A549 (cell line): Measurements from ENCODE around the gene ATL3.

ENCODE experiments used
- CEBPB ChIP-seq, 2 experiments: fragments of >200 bp in 1 of 2; sonication (Bioruptor Twin) in 1 of 2; formaldehyde crosslinking in 1 of 2; IDR thresholded peaks; 2 replicates each; pipeline ENCODE4 v1.6.1; 2012 to 2016
- EP300 ChIP-seq, 2 experiments: fragments of >200 bp; sonication (Bioruptor Twin); formaldehyde crosslinking; IDR thresholded peaks; 2 replicates in 1 of 2; 3 replicates in 1 of 2; pipeline ENCODE4 v1.6.1; 2016 to 2017
- PHF8 ChIP-seq: fragments of 200-600 bp; sonication (generic); IDR thresholded peaks from 2 replicates; pipeline ENCODE4 v1.6.1; 2016; ENCODE audit warnings: low read depth, mild to moderate bottlenecking, antibody characterized with exemption, moderate library complexity, borderline replicate concordance
- TF ChIP-seq, protein P1 (sequence below): fragments of >200 bp; sonication (Bioruptor Twin); formaldehyde crosslinking; IDR thresholded peaks from 3 replicates; pipeline ENCODE4 v1.5.1; 2016
- TF ChIP-seq, protein P2 (sequence below): fragments of >200 bp; sonication (Bioruptor Twin); formaldehyde crosslinking; IDR thresholded peaks from 2 replicates; pipeline ENCODE4 v1.6.1; 2016

DNA sequence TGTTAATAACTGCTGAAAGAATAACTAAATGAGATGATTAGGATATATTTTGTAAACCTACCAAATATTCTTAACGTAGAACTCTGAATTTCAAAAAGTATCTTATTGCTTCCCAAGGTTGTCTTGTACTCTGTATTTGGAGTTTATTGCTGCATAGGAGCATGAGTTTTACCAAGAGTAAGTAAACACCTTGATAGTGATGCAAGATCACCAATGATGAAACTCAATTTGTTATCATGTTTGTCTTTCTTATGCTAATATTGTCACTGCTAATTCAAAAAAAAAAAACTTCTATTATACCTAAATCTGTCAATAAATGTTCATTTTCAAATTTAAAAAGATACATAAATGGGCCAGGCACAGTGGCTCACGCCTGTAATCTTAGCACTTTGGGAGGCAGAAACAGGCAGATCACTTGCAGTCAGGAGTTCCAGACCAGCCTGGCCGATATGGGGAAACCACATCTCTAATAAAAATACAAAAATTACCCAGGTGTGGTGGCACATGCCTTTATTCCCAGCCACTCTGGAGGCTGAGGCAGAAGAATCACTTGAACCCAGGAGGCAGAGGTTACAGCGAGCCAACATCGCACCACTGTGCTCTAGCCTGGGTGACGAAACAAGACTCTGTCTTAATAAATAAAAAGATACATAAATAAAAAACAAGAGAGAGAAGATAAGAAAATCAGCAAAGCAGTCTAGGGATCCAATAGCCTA is 84.6 kb downstream of the ATL3 start:
- TF ChIP-seq CEBPB (IDR thresholded peaks at IDR 0.05) (no peak), EP300 (IDR thresholded peaks at IDR 0.05) (no peak), PHF8 (no peak)
- TF ChIP-seq, protein P1, sequence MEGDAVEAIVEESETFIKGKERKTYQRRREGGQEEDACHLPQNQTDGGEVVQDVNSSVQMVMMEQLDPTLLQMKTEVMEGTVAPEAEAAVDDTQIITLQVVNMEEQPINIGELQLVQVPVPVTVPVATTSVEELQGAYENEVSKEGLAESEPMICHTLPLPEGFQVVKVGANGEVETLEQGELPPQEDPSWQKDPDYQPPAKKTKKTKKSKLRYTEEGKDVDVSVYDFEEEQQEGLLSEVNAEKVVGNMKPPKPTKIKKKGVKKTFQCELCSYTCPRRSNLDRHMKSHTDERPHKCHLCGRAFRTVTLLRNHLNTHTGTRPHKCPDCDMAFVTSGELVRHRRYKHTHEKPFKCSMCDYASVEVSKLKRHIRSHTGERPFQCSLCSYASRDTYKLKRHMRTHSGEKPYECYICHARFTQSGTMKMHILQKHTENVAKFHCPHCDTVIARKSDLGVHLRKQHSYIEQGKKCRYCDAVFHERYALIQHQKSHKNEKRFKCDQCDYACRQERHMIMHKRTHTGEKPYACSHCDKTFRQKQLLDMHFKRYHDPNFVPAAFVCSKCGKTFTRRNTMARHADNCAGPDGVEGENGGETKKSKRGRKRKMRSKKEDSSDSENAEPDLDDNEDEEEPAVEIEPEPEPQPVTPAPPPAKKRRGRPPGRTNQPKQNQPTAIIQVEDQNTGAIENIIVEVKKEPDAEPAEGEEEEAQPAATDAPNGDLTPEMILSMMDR: no peak
- TF ChIP-seq, protein P2, sequence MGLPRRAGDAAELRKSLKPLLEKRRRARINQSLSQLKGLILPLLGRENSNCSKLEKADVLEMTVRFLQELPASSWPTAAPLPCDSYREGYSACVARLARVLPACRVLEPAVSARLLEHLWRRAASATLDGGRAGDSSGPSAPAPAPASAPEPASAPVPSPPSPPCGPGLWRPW: no peak
